ENCODE data around the gene RPL31.

DNA sequence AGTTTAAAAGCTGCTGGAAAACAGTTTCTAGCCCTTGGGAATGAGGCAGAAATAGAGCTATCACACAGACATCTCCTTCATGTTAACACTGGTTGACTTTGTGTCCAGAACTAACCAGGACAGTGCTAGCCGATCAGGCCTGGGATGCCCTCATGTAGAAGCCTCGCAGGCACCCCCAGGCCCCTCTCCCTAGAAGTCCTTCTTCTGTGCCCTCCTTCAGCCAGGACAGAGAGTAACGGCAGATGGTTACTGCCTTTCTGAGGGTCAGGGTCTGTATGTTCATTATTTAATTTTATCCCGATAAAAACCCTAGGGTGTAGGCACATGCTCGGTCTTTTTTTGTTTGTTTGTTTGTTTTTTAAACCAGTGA, 10.7 kb upstream of the RPL31 start:
- TF ChIP-seq CTCF (IDR thresholded peaks at IDR 0.05), result no peak
- TF ChIP-seq EZH2 (IDR thresholded peaks at IDR 0.05; ENCODE audit: borderline replicate concordance, insufficient read depth, low read depth, low read length, poor library complexity, severe bottlenecking), result no peak
